Activated gamma-delta T cell treated with anti-CD3 and anti-CD28 coated beads, Interleukin-2, amount 50 U/mL, for 16 hours (primary cell): ENCODE measurements around the gene ASPSCR1.

Experiments used
- DNase-seq: peaks from one replicate; pipeline ENCODE4 v3.0.0-alpha.2; 2020; ENCODE audit warnings: low read depth

ASPSCR1 gene

DNA sequence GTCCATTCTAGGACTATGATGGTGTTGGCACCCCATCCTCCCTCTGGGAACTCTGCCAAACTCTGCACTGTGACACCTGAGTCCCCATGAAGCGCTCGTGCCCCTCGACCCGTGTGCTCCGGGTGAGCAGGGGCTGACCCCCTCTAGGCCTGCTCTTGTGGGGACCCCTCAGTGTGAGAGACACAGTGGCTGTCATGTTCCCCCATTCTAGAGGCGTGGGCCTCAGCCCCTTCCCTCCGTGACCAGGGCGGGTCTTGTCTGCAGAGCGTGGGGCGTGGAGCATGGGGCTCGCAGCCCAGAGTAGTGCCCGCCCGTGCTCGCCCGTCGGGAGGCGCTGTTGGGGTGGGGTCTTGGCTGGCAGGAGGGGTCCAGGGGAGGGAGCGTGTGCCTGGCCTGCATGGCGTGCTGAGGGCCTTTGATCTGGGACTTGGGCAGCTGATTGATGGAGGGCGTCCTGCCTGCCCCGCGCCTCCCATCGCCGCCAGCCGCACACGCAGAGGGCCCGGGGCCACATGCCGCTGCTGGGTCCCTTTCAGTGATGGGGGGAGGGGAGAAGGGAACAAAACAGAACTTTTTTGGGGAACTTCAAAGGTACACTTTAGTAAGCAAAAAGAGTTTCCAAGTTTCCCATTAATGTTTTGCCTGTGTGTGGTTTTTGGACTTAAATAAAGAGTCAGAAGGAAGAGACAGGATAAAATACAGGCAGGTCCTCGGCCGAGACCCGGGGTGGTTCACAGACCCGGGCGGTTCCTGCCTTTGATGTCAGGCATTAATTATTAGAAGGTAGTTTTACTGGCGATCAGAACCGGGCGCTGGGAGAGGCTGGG is 22.8 kb downstream of the ASPSCR1 start:
- no peak for DNase-seq

GRCh38 chr17:82000803-82001570 is 23.6 kb downstream of the ASPSCR1 start:
- DNase-seq: no peak

GRCh38 chr17:82001571-82002056 is 24.2 kb downstream of the ASPSCR1 start:
- DNase-seq: no peak

GRCh38 chr17:82003411-82004381 is 26.3 kb downstream of the ASPSCR1 start:
- DNase-seq: no peak

DNA sequence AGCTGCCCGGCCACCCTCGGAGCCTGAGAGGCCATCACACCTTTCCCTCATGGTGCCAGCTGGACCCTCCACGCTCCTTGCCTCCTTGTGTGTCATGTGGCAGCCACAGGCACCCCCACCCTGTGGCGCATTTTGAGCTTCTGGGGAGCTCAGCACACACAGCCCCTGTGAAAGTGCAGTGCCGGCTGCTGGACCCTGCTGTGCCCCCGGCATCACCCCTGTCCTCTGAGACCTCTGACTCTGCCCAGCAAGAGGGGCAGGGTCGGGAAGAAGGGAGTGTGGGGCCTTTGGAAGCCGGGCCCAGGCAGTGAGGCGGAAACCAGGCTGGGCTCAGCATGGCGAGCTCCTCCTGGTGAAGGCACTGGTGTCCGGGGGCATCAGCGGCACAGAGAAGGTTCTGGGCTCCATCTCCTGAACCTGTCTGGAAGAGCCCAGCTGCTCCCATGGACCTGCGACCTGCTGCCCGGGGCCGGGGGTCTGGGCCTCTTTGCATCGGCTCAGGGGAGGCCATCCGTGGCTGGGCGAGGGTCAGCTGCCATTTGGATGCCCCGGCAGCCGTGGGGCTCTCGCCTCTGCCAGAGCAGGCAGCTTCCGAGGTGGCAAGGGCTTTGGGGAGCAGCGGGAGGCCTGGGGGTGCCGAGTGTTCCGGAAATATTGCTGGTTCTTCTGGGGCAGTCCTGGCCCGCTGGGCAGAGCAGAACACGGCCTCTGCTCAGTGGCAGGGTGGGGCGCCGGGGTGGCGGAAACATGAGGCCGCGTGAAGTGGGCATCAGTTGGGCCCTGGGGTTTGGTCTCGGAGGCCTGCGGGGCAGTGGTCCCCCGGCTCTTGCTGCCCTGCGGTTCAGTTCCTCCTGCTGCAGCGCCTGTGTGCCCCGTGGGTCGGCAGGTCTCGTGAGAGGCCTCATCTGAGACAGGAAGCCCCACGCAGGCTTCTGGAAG is 27.4 kb downstream of the ASPSCR1 start:
- DNase-seq: no peak

GRCh38 chr17:82005701-82006348 is 28.4 kb downstream of the ASPSCR1 start:
- no peak for DNase-seq

GRCh38 chr17:82006468-82007227 is 29.2 kb downstream of the ASPSCR1 start:
- DNase-seq: no peak

DNA sequence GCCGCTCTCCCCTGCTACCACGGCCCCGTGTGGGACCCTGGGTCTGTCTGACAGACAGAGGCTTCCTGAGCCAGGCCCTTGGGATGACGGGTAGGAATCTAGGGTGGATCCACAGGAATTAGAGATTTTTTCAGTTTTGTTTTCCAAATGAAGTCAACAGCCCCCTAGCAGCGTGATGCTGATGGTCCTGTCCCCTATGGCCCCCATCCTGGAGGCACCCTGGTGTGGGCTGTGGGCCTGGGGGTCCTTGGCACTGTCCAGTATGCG is 29.7 kb downstream of the ASPSCR1 start:
- DNase-seq: no peak

DNA sequence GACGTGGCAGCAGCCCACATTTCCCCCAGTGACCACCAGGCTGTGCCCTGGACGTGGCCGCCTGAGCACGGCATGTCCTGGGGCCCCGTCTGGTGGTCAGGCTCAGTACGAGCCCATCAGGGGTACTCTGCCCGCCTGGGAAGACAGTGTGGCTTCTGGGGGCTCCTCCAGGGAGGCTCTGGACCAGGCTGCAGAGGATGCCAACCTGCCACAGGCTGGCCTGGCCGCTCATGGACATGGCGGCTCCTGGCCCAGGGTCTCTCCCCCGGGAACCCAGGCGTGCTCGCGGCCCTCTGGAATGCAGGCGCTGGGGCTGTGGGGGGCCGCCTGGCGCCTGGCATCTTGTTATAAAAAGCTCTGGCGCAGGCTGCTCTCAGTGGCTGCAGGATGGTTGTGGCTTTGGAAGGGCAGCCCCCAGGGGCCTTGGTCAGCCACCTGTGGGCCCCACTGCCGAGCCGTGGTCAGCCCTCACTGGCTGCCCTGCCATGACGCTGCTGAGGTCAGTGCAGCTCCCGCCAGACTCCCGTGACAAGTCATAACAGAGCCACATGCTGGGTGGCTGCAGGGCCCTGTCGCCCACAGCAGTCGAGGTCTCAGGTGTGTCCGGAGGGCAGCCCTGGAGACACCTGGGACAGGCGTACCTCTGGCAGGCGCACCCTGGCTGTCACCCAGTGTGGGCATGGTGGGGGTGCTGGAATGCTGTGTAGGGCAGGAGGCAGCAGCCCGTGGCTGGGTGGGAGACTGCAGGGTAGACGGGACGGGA is 30.2 kb downstream of the ASPSCR1 start:
- DNase-seq: no peak

DNA sequence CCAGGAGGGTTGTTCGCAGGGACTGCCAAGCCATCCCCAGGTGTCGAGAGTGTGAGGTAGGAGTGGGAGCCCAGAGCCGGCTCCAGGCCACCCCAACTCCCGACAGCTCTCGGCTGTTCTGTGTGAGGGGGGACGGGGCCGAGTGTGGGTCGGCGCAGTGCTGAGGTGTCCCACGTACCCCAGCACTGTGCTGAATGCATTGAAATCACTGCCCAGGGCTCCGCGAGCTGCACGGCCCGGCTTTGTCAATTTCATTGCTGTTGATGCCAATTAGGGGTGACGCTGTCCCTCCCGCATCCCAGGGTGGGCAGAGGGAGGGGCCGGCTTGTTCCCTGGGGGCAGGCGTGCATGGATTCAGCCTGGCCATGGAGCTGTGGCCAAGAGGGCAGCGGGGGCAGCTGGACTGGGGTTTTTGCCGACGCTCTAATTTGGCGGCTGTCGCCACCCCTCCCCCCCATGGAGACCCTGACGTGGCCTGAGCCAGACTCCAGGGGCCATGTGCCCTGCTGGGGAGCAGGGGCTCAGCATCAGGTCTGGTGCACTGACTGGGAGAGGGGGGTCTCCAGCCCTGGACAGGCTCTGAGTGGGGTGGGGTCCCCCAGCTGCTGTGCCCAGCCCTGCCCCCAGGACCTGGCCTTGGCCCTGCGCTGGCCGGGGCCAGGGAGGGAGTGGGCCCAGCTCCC is 31.0 kb downstream of the ASPSCR1 start:
- DNase-seq: no peak

DNA sequence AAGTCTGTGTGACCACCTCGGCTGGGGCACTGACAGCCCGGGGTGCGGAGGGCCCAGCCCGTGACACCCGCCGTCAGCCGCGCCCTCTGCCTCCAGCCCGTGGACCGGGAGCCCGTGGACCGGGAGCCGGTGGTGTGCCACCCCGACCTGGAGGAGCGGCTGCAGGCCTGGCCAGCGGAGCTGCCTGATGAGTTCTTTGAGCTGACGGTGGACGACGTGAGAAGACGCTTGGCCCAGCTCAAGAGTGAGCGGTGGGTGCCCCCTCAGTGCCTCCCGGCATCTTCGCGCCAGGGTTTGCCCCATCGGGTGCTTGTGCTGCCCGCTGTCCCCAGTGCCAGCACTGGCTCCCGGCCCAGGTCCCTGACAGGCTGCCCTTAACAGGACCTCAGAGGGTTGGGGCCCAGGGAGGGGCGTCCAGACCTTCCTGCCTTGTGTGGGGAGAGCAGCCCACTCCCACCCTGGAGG is 31.5 kb downstream of the ASPSCR1 start:
- no peak for DNase-seq

GRCh38 chr17:82009413-82009812 is 32.0 kb downstream of the ASPSCR1 start:
- no peak for DNase-seq

- no peak for DNase-seq
Measured at GRCh38 chr17:82010575-82011525, 33.4 kb downstream of the ASPSCR1 start.

DNA sequence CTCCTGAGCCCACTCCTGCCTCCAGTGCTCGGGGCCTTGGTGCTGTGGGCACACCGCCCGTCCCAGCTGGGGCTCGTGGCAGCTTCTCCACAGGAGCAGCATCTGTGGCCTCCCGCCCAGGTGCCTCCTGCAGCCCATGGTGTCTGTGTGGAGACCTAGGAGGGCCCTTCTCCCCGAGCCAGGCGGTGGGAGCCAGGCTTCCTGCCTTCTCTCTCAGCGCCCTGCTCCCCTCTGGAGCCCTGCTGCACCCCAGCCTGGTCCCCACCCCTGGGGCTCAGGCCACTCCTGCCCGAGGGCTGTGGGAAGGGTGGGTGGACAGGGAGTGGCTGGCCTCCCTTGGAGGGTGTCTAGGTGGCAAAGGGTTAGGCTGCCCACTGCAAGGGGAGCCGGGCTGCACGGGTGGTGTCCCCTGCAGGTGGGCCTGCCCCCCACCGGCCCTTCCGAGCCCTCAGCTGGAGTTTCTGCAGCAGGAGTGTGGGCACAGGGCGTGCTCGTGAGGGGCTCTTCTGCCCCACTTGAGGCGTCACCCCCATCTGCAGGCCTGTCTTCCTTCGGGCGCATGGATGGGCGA is 34.3 kb downstream of the ASPSCR1 start:
- DNase-seq: no peak

- no peak for DNase-seq
Measured at GRCh38 chr17:82012261-82012639, 34.8 kb downstream of the ASPSCR1 start.

DNA sequence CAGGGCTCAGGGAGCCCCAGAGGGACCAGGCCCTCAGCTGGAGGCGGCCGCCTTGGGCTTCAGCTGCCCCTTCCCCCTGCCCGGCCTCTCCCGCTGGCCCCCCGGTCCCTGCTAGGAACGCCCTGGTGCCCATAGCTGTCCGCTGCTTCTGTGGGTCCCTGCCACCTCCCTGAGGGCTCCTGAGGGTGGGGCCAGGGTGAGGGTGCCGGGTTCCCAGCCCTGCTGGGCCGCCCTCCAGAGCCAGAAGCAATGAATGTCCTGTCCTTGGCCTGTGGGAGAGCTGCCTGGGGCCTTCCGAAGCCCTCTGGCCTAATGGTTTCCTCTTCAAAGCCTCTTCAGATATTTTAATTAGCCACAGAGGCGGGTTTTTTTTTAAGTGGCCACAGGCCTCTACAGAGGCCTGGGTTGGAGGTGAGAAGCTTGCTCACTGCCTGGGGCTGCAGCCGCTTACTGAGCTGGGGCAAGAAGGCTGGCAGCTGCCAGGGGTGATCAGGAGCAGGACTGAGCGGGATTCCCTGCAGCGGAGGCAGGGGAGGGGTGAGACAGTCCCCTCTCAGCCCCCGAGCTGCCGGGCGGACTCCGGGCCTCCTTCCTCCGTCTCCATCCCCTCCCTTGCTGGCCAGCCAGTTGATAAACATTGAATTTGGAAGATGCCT is 35.3 kb downstream of the ASPSCR1 start:
- no peak for DNase-seq
